ENCODE results near the gene POP7. TPM values are rescaled to one million over a fixed set of nuclear protein-coding genes. Genes with fewer than 3 reads are reported as not detected.
"Not testable (repeated sequence)": the region's sequence is repeated elsewhere in the genome, so short reads cannot be mapped to it uniquely, and the experiment has no call there.

The POP7 gene
- 21.0 TPM for polyA plus RNA-seq (ENCODE audit: insufficient read length)

DNA sequence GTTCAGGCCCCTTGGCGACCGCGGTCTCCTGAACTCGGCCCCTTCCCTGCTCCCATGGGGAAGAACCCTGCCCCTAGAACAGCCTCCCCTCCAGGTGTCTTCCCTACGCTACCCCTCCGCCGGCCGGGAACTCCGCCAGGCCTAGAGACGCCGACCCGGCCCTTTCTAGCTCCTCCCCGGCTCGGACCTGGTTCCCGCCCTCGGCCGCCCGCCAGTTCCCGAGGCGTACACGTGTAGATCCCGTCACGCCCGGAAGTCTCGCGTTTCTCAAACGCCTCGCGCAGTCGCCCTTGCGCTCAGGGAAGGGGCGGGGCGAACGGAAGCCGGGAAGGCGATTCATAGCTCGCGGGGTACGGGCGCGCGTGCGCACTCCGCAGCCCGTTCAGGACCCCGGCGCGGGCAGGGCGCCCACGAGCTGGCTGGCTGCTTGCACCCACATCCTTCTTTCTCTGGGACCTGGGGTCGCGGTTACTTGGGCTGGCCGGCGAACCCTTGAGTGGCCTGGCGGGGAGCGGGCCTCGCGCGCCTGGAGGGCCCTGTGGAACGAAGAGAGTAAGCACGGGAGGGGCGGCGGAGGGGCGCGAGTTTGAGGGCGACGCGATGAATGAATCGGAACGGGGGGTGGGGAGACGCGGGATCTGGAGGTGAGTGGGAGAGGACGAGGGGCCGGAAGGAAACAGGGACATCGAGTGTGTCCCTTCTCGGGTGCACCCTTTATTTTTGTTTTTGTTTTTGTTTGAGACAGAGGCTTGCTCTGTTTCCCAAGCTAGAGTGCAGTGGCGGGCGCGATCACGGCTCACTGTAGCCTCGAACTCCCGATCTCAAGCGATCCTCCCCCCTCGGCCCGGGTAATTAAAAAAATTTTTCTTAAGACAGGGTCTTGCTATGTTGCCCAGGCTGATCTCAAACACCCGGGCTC, at the start of gene POP7:
POP7 (plus strand) TSS at position 369 of the 919 bp plus-strand sequence. CDS start 710 bp downstream, outside the sequence.
- peak; percentile 91 for DNase-seq (ENCODE audit: low read depth)

DNA sequence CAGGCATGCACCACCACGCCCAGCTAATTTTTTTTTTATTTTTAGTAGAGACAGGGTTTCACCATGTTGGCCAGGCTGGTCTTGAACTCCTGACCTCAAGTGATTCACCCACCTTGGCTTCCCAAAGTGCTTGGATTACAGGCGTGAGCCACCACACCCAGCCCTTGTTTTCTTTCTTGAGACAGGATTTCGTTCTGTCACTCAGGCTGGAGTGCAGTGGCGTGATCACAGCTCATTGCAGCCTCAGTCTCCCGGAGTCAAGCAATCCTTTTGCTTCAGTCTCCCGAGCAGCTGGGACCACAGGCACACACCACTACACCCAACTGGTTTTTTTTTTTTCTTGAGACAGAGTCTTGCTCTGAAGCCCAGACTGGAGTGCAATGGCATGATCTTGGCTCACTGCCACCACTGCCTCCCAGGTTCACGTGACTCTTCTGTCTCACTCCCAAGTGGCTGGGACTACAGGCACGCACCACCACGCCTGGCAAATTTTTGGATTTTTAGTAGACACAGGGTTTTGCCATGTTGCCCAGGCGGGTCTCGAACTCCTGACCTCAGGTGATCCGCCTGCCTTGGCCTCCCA, 43.6 kb upstream of the POP7 start:
- not testable (repeated sequence) for DNase-seq (ENCODE audit: low read depth)

DNA sequence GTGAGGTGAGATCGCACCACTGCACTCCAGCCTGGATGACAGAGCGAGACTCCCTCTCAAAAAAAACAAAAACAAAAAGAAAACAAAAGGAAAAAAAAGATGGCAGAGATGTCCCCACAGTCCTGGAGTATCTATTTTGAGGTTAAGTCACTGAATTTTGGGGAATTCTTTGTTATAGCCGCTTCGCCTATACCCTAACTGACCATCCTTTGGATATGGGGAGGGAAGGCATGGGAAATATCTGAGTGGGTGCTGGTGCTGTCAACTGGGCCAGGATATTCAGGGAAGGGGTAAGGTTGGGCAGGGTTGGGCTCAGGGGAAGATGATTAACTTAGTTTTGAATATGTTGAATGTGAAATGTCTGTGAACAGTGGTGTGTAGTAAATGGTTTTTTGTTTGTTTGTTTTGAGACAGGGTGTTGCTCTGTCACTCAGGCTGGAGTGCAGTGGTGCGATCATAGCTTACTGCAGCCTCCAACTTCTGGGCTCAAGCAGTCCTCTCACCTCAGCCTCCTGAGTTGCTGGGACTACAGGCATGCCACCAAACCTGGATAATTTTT, 40.7 kb upstream of the POP7 start:
- DNase-seq (ENCODE audit: low read depth) = no peak

DNA sequence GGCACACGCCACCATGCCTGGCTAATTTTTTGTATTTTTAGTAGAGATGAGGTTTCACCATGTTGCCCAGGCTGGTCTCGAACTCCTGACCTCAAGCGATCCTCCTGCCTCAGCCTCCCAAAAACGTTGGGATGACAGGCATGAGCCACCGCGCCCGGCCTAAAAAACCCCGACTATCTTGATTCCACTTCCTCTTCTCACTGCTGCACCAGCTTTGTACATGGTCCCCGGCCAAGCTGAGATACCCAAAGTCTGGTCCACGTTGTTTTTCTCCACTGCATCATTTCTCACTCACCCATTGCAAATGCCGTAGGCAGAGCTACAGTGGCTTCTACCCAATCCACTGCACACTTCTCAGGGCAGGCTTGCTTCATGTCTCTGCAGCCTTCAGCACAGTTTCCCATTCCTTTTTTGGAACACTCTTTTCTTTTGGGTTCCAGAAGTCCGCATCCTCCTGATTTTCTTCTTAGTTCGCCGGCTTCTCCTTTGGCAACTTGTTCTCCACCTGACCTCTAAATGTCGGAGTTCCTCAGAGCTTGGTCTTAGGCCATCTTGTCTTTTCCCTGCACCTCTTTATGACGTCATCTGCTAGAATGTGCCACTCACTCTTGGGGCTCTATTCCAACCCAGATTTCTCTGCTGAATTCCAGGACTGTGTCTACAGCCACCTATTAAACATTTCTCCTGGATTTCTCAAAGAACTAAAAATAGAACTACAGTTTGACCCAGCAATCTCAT, 38.4 kb upstream of the POP7 start:
- no peak for DNase-seq (ENCODE audit: low read depth)

DNA sequence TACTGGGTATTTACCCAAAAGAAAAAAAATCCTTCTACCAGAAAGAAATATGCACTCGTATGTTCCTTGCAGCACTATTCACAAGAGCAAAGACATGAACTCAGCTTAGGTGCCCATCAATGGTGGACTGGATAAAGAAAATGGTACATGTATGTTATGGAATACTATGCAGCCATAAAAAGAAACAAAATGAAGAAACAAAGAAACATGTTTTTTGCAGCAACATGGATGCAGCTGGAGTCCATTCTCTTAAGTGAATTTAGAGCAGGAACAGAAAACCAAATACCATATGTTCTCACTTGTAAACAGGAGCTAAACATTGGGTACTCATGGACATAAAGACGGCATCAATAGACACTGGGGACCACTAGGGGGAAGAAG, 37.9 kb upstream of the POP7 start:
- DNase-seq (ENCODE audit: low read depth) = no peak

DNA sequence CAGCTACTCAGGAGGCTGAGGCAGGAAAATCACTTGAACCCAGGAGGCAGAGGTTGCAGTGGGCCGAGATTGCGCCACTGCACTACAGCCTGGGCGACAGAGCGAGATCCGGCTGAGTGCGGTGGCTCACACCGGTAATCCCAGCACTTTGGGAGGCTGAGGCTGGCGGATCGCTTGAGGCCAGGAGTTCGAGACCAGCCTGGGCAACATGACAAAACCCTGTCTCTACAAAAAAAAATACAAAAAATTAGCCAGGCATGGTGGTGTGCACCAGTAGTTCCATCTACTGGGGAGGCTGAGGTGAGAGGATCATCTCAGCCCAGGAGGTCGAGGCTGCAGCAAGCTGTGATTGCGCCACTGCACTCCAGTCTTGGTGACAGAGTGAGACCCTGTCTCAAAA, 36.8 kb upstream of the POP7 start:
- DNase-seq (ENCODE audit: low read depth) = not testable (repeated sequence)

DNA sequence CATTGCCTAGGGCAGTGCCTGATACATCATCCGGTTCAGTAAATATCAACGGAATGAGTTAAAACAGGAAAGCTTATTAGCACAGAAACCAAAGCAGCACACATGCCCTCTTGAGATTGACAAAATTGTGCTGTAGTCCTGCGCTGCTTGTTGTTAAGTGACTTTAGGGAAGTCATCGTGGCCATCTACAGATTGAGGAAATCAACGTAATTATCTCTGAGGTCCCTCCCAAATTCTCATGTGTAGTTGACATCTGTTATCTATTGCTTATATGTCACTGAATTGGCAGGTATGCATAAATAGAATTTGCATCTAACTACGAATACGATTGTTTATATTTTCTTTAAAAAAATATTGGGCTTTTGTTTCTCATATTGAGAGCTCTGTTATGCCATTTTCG, 35.8 kb upstream of the POP7 start:
- no peak for DNase-seq (ENCODE audit: low read depth)

DNA sequence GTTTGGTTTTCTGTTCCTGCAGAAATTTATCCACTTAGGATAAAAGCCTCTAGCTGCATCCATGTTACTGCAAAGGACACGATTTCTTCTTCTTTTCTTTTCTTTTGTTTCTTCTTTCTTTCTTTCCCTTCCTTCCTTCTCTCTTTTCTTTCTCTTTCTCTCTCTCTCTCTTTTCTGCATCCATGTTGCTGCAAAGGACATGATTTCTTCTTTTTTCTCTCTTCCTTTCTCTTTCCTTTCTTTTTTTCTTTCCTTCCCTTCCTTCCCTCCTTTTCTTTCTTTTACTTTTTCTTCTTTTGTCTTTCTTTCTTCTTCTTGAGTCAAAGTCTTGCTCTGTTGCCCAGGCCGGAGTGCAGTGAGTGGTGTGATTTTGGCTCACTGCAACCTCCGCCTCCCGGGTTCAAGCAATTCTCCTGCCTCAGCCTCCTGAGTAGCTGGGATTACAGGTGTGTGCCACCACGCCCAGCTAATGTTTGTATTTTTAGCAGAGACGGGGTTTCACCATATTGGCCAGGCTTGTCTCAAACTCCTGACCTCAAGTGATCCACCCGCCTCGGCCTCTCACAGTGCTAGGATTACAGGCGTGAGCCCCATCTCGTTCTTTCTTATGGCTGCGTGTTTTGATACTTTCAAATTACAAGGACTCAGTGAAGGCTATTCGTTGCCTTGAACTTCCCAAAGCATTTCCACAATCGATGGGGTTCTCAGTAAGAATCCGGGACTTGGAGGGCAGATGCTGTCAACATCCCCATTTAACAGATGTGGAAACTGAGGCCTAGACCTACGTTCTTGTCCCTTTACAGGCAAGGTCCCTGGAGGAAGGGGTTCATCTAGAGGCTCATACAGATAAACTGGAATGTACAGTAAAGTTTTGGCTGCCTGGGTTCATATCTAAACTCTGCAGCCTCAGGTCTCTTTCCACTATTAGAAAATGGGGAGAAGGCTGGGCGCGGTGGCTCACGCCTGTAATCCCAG, 34.3 kb upstream of the POP7 start:
- no peak for DNase-seq (ENCODE audit: low read depth)

DNA sequence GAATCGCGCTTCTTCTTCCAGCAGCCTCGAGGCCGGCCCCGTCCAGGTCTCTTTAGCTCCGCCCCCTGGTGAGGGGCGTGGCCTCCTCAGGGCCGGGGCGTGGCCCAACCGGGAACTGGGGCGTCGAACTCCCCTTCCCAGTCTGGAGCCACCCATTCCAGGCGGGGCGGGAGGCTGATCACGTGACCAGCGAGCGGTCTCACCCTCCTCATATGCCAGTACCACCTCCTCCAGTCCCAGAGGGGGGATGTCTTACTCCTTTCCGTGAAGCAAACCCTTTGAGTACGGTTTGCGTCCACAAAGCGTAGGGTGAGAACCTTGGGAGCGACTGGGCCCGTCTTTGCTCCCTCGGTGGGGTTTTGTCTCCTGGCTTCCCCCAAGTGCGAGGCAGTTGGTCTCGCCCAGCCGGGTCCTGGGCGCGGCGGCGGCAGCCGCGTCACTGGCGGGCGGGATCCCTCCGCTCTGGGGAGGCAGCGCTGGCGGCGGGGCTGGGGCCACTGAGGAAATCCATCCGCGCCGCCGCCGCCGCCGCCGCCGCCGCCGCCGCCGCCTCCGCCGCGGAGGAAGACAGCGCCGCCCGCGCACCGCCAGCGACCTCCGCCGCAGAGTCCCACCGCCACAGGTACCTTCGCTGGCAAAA, 32.5 kb upstream of the POP7 start, which contains the start of gene GNB2:
GNB2 (plus strand) TSS at position 439 of the 640 bp plus-strand sequence. CDS start 2,526 bp downstream, outside the sequence.
- peak; percentile 90 for DNase-seq (ENCODE audit: low read depth)

DNA sequence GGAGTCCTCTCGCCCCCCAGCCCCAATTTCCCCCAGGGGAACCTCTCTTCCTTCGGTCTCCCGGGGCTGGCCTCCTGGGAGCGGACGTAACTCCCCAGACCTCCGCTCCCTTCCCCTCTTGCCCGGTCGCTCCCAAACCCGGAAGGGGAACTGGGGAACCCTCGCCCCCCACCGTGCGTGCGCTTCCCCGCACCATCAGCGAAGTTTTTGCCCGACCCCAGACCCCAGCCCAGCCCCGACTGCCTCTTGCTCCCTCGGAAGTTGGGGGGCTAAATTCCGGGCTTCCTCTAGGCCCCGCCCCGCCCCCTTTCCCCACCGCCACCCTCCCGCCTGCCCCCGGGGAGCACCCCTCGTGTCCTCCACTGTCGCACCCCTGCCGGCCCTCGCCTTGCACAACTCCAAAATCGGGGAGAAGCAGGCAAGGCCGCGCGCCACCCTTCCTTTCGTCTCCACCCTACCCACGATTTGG, 31.9 kb upstream of the POP7 start:
- no peak for DNase-seq (ENCODE audit: low read depth)

DNA sequence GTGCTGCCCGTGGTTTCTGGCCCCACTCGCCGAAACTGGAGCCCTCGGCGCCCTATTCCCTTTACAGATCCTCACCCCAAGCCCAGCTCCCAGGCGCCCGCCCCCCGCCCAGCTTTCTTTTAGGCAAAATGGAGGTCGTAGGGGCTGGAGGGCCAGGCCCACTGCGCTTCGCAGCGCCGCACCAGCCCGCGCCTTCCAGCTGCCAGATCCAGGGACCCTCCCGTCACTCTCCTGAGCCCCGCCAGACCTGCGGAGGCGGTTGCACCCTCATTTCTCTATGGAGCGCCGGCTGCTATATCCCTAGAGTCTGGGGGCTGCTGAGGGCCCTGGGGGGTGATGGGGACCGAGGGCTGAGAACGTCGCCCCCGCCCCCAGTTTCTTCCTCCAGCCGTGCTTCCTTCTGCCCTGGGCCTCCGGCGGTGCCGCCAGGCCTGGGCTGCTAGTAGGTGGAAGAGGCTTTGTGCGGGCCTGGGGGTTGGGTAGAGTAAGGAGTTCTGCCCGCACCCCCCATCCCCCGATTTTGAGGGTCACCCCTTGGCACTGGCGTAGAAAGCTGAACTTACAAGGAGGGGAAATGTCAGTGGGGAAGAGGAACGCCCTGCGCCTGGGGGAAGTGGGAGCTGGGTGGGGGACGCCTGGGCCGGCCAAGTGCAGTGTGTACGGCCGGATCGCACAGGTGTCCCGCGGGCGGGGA, 31.4 kb upstream of the POP7 start:
- no peak for DNase-seq (ENCODE audit: low read depth)

DNA sequence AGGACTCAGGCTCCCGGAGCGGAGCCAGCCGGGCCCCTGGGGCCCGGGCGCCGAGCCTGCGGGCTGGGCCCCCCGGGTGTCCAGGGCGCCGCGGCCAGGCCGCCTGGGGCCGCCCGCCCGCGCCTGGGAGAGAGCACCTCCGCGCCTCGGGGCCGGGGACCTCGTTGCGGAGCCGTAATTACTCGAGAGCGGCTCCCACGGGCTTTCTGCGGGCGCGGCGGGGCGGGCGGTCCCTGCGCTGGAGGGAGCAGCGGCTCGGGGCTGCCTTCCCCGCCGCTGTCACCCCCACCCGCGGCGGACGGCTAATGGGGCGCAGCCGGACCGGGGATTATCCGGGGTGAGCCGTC, 30.8 kb upstream of the POP7 start:
- no peak for DNase-seq (ENCODE audit: low read depth)

DNA sequence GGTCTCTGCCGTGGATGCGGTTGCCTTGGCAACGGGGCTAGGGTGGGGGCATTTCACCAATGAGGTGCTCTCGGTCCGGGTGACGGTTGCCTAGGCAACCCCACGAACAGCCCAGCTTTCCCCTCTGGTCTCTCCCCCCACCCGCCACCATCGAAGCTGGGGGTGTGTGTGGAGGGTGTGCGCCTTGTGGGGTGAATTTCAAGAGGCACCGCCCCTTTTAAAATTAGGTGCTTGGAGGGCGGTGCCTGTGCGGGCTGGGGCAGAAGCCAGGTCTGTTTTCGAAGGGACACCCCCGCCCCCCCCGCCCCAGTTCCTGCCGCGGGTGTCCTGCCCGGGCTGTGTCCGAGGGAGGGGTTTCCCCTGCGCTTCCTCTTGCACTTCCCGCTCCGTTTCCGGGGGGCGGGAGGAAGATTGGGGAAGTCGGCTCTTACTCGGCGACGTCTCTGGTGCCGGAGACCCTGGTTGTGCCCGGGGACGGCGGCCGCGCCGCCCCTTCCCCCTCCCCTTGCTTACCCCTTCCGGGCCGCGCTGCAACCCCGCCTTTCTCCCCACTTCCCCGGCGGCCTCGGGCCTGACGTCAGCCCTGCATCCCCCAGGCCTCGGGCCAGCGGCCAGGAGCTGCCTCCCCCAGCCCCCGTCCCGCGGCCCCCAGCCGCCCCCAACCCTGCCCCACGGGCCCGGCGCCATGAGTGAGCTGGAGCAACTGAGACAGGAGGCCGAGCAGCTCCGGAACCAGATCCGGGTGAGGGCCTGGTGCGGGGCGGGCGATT, 30.2 kb upstream of the POP7 start:
- peak; percentile 35 for DNase-seq (ENCODE audit: low read depth)

DNA sequence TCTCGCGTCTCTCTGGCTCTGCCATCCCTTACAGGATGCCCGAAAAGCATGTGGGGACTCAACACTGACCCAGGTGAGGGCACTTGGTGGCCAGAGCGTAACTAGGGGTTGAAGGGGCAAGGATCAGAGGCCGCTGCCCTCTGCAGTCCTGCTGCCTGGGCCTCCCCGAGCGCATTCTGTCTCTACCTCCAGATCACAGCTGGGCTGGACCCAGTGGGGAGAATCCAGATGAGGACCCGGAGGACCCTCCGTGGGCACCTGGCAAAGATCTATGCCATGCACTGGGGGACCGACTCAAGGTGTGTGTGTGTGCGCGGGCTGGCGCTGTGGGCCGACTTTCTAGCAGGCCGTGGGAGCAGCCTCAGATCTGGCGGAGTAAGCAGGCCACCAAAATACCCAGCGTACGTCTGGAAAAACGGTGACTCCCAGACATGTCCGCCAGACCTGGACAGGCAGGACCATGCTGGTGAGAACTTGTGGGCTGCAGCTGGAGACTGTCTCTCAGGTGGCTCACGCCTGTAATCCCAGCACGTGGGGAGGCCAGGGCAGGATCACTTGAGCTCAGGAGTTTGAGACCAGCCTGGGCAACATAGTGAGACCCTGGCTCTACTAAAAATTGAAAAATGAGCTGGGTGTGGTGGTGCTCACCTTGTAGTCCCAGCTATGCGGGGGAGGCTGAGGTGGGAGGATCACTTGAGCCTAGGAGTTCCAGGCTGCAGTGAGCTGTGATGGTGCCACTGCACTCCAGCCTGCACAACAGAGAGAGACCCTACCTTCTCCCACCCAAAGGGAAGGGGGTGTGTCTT, 29.2 kb upstream of the POP7 start:
- no peak for DNase-seq (ENCODE audit: low read depth)

DNA sequence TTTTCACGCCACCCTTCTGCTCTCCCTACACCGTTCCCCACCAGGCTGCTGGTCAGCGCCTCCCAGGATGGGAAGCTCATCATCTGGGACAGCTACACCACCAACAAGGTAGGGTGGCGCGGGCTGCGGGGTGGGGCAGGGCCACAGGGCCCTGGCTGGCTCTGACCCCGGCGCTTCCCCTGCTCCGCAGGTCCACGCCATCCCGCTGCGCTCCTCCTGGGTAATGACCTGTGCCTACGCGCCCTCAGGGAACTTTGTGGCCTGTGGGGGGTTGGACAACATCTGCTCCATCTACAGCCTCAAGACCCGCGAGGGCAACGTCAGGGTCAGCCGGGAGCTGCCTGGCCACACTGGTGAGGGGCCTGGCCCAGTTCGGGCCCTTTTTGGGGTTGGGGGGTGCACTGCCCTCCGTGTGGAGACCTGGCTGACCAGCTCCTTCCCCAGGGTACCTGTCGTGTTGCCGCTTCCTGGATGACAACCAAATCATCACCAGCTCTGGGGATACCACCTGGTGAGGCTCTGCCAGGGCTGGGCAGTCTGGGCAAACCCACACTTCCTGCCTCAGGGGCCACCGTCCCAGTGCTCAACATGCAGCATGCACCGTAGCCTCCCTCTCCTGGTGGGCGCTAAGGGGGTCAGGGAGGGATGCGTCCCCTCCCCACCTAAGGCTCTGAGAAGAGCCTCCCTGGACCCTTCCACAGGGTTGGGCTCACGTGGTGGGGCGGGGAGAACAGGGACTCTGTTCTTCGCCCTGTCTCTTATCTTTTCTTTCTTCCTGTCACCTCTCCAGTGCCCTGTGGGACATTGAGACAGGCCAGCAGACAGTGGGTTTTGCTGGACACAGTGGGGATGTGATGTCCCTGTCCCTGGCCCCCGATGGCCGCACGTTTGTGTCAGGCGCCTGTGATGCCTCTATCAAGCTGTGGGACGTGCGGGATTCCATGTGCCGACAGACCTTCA, 28.3 kb upstream of the POP7 start:
- no peak for DNase-seq (ENCODE audit: low read depth)

DNA sequence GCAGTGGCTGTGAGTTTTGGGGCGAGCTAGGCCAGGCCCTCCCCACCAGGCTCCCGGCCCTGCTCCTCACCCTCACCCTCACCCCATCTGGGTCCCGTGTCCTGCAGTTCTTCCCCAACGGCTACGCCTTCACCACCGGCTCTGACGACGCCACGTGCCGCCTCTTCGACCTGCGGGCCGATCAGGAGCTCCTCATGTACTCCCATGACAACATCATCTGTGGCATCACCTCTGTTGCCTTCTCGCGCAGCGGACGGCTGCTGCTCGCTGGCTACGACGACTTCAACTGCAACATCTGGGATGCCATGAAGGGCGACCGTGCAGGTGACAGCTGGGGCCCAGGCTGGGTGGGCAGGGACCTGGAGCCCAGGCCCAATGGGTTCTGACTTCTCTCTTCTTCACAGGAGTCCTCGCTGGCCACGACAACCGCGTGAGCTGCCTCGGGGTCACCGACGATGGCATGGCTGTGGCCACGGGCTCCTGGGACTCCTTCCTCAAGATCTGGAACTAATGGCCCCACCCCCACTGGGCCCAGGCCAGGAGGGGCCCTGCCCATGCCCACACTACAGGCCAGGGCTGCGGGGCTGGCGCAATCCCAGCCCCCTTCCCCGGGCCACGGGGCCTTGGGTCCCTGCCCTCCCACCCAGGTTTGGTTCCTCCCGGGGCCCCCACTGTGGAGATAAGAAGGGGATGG, 27.5 kb upstream of the POP7 start:
- no peak for DNase-seq (ENCODE audit: low read depth)
